Suprapubic skin (tissue), 3 donors: ENCODE data around the gene BUD13.

Experiments used
- CTCF ChIP-seq, 2 donors: fragments of 200-600 bp in 1 of 2; fragments of 450-650 bp in 1 of 2; sonication (generic) in 1 of 2; IDR thresholded peaks; one replicate each; pipeline ENCODE4 v1.5.1; 2016 to 2019; ENCODE audit warnings: antibody characterized with exemption in 2 of 2, mild to moderate bottlenecking in 1 of 2, moderate library complexity in 1 of 2
- EP300 ChIP-seq: sonication (generic); formaldehyde crosslinking; IDR thresholded peaks from one replicate; pipeline ENCODE4 v1.6.1; 2017; ENCODE audit warnings: antibody characterized with exemption

GRCh38 chr11:116814502-116814901 is 41.7 kb upstream of the BUD13 start:
- no peak for TF ChIP-seq CTCF (IDR thresholded peaks at IDR 0.05)
- TF ChIP-seq EP300, result no peak
